Osteocyte (in vitro differentiated cells): ENCODE measurements around the gene EPAS1. TPM values are rescaled to one million over a fixed set of nuclear protein-coding genes. Genes with fewer than 3 reads are reported as not detected.

Experiments used
- DNase-seq: peaks from one replicate; pipeline ENCODE4 v3.0.0; 2021; ENCODE audit warnings: mixed read lengths; ENCODE audit not compliant: unreplicated experiment; ENCODE audit errors: extremely low spot score
- H3K27ac Mint-ChIP-seq: one replicate; pipeline ENCODE4 v1.8.0; 2021; ENCODE audit warnings: mild to moderate bottlenecking, mixed read lengths; ENCODE audit not compliant: unreplicated experiment
- H3K27me3 Mint-ChIP-seq: one replicate; pipeline ENCODE4 v1.8.0; 2021; ENCODE audit warnings: mixed read lengths; ENCODE audit not compliant: unreplicated experiment
- H3K36me3 Mint-ChIP-seq: one replicate; pipeline ENCODE4 v1.8.0; 2021; ENCODE audit warnings: mixed read lengths; ENCODE audit not compliant: unreplicated experiment
- H3K4me1 Mint-ChIP-seq: one replicate; pipeline ENCODE4 v1.8.0; 2021; ENCODE audit warnings: mixed read lengths; ENCODE audit not compliant: unreplicated experiment
- H3K4me3 Mint-ChIP-seq: one replicate; pipeline ENCODE4 v1.8.0; 2021; ENCODE audit warnings: mild to moderate bottlenecking, moderate library complexity, mixed read lengths; ENCODE audit not compliant: unreplicated experiment
- H3K9me3 Mint-ChIP-seq: one replicate; pipeline ENCODE4 v1.8.0; 2021; ENCODE audit warnings: mixed read lengths; ENCODE audit not compliant: unreplicated experiment
- CTCF ChIP-seq: fragments of 200-600 bp; sonication (generic); IDR thresholded peaks from 2 replicates; pipeline ENCODE4 v1.5.0; 2021; ENCODE audit warnings: antibody characterized with exemption, mild to moderate bottlenecking, moderate library complexity
- total RNA-seq: library from RNA; stranded (reverse); gene quantifications from 2 replicates; pipeline ENCODE4 v1.2.1, GENCODE V29; 2021

Gene EPAS1
- total RNA-seq, 1 donor from 2014 or later, result 14.1 TPM

GRCh38 chr2:46355756-46356155, 58.5 kb downstream of the EPAS1 start:
- Mint-ChIP-seq H3K9me3 (no peaks in the 10 kb centered on the region), H3K27ac (no peak overlapping the region), H3K27me3 (no peaks in the 10 kb centered on the region), H3K4me3 (no peak overlapping the region), H3K4me1 (no peaks in the 10 kb centered on the region), H3K36me3 (peaks cover 9% of the 10 kb centered on the region)
- no peak for DNase-seq
- TF ChIP-seq CTCF, result no peak

GRCh38 chr2:46356991-46357390, 59.8 kb downstream of the EPAS1 start:
- Mint-ChIP-seq H3K9me3 (no peaks in the 10 kb centered on the region), H3K36me3 (peaks cover 11% of the 10 kb centered on the region), H3K4me3 (no peak overlapping the region), H3K27ac (no peak overlapping the region), H3K27me3 (no peaks in the 10 kb centered on the region), H3K4me1 (no peaks in the 10 kb centered on the region)
- no peak for TF ChIP-seq CTCF
- no peak for DNase-seq

- Mint-ChIP-seq H3K4me3 (no peak overlapping the region), H3K4me1 (no peaks in the 10 kb centered on the region), H3K27me3 (no peaks in the 10 kb centered on the region), H3K9me3 (no peaks in the 10 kb centered on the region), H3K27ac (no peak overlapping the region), H3K36me3 (peaks cover 9% of the 10 kb centered on the region)
- TF ChIP-seq CTCF, result no peak
- no peak for DNase-seq
Measured at GRCh38 chr2:46358713-46359112, 61.5 kb downstream of the EPAS1 start.

- no peak overlapping the region for H3K4me3 Mint-ChIP-seq
- H3K4me1 Mint-ChIP-seq, result no peaks in the 10 kb centered on the region
- no peak for DNase-seq
- H3K27ac Mint-ChIP-seq, result no peak overlapping the region
- TF ChIP-seq CTCF, result no peak
- H3K27me3 Mint-ChIP-seq, result no peaks in the 10 kb centered on the region
- H3K9me3 Mint-ChIP-seq, result no peaks in the 10 kb centered on the region
- H3K36me3 Mint-ChIP-seq, result peaks cover 11% of the 10 kb centered on the region
Measured at GRCh38 chr2:46360303-46360702, 63.1 kb downstream of the EPAS1 start.

GRCh38 chr2:46361920-46362666, 64.9 kb downstream of the EPAS1 start:
- no peak overlapping the region for H3K4me3 Mint-ChIP-seq
- DNase-seq, result no peak
- no peak for TF ChIP-seq CTCF
- H3K9me3 Mint-ChIP-seq, result no peaks in the 10 kb centered on the region
- H3K4me1 Mint-ChIP-seq, result no peaks in the 10 kb centered on the region
- no peaks in the 10 kb centered on the region for H3K27me3 Mint-ChIP-seq
- H3K36me3 Mint-ChIP-seq, result peaks cover 11% of the 10 kb centered on the region
- no peak overlapping the region for H3K27ac Mint-ChIP-seq
